GM19238 (cell line): Measurements from ENCODE around the gene WDTC1.

Experiments
- DNase-seq: peaks from one replicate; pipeline ENCODE4 v3.0.0; 2011; ENCODE audit warnings: low spot score; ENCODE audit not compliant: insufficient read length

WDTC1 gene

DNA sequence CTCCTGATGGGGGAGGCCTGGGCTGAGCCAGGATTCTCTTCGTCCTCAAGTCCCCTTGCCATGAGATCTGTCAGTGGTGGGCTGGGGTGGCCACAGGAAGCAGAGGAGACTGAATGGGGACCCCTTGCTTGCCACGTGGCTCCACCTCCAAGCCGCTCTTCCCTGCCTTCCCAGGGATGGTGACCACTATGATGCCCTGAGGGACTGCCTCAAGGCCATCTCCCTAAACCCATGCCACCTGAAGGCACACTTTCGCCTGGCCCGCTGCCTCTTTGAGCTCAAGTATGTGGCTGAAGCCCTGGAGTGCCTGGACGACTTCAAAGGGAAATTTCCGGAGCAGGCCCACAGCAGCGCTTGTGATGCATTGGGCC lies 66.6 kb downstream of the WDTC1 start:
- no peak for DNase-seq

DNA sequence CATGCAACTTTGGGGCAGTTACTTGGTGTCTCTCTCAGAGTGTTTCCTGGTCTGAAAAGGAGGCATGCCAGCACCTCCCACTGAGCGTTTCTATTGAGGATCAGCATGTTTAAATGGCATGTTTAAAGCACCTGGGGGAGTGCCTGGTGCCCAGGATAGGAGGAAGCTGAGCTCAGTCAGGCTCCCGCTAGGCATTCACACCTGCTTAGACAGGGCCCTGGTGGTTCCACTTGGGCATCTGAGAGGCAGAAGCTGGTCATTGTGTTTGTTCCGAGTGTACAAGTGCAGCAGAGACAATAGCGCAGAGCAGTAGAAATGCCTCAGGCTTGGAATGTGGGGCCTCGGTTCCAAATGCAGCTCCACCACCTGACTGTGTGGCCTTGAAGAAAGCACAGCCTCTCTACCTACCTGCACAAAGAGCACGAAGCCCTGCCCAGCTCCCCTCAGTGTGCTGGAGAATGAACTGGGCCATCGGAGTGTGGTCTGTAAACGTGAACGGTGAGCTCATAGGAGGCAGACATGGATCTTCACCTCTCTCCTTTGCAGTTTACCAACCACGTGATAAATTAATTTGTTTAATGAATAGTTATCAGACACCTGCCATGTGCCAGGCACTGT lies 67.3 kb downstream of the WDTC1 start:
- DNase-seq = no peak

DNA sequence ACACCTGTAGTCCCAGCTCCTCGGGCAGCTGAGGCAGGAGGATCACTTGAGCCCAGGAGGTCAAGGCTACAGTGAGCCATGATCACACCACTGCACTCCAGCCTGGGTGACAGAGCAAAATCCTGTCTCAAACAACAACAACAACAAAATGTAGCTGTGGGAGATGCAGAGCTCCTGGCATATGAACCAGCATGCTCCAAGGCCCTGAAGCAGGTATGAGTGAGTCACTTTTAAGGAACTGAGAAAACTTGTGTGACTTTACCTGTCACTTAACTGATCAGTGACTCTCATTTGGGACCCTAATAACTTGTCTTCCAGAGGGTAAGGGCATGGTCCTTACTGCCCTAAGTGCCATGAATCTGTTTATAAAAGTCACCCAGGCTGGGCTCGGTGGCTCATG lies 68.2 kb downstream of the WDTC1 start:
- no peak for DNase-seq

DNA sequence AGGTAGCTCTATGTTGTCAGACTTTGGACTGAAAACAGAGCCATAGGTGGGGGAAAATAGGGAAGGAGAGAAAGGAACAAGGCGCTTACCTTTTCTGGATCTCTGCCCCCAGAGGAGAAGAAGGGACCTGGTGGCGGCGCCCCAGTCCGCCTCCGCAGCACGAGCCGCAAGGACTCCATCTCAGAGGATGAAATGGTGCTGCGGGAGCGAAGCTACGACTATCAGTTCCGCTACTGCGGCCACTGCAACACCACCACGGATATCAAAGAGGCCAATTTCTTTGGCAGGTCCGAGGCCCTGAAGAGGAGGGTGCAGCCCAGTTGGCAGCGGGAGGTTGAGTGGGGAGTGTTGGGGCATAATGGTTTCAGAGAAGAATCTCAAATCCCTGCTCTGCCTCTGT lies 69.1 kb downstream of the WDTC1 start:
- no peak for DNase-seq

DNA sequence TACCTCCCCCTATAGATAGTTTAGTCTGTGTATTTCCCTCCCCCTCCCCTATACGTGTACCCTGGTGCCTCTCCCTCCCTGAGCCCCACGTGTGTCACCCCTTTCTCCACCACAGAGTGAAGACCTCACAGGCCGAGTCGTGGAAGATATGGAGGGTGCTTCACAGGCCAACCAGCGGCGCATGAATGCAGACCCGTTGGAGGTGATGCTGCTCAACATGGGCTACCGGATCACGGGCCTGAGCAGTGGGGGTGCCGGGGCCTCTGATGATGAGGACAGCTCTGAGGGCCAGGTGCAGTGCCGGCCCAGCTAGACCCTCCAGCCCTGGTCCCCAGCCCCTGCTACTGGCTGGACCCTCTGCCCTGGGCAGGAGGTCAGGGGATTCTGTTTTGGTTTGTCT lies 71.6 kb downstream of the WDTC1 start:
- DNase-seq = no peak

DNA sequence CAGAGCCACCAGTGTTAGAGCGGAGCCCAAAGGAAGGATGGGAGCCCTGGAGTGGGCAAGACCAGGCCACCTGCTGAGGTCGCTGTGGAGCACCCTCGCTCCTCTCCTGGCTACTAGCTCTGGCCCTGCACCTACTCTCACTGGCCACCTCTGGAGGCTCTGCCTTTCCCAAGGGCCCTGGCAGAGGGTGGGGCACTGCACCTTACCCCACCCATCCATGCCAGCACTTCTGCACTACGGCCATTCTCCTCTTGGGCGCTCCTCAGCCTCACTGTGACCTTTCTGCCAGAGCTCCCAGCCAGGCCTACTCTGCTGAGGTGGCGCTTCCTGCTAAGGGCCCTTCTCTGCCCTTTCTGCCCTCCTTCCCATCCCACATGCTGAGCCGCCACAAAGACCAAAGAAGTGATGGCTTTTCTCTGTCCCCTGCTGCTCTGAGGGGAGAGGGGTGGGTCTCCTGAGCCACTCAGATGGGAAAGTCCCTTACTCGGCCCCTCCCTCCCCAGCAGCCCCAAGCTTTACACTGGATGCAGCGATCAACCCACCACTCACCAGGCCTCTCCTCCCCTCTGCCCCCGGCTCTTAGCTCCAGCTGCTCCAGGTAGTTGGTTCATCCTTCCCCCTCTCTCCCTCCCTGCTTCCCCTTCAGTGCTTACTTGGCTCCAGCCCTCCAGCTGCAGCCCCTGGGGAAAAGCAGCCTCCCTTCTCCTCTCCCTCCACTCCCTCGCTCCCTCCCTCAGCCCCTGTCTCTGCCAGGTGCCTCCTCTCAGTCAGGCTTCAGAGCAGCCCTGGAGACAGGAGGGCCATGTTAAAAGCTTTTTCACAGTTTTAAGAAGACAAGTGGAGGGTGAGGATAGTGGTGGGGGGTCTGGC lies 72.7 kb downstream of the WDTC1 start:
- DNase-seq = no peak

DNA sequence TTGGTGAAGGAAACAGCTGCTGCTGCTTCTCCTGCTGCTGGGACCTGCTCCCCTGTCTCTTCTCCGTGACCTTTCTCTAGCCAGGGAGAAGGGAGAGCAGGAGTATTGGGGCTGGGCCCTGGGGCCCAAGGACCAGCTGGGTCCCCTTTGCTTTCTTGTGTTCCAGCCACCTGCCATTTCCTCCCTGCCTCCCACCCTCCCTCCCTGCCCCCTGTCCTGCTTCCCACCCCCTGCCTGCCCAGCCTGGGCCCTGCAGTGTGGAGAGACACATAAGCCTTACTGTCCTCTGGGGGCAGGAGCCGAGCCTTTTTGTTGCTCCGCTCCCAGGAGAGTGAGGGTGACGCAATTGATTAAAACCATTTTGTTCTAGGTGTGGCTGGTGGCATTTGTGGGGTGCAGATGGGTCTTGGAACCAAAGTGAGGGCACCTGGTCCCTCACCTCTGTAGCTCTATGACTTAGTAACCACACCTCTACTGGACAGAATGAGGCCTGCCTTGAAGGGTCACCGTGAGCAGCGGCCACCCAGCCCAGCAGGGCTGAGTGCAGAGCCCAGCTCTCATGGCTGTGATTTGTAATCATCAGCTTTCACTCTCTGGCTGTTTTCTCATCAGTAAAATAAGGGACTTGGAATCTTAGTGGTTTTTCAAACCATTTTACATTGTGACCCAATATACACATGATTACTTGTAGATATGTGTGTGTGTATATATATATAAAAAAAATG lies 73.6 kb downstream of the WDTC1 start:
- DNase-seq = no peak

DNA sequence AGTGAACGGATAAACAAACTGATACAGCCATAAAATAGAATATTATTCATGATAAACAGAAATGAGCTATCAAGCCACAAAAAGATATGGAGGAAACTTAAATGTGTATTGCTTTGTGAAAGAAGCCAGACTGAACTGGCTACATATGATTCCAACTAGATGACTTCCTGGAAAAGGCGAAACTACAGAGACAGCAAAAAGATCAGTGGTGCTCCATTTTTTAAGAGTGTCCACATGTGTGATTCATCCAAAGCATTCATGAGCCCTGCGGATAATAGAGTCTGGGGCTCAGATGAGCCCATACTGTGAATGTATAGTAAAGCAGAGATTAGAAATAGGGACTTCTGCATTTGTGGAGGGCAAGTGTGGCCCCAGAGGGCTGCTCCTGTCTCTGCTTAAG lies 79.7 kb downstream of the WDTC1 start:
- DNase-seq = no peak

DNA sequence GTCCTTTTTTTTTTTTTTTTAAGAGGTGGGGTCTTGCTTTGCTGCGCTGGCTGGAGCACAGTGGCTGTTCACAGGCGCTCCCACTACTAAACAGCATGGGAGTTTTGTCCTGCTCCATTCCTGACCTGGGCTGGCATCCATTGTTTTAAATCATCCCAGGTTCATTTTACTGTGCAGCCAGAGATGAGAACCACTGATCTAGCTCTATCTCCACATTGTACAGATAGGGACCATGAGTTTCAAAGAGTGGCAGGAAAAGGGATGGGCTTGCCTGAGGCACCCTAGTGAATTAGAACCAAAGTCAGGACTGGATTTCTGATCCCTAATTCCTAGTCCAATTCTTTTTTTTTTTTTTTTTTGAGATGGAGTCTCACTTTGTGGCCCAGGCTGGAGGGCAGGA lies 80.3 kb downstream of the WDTC1 start:
- no peak for DNase-seq

DNA sequence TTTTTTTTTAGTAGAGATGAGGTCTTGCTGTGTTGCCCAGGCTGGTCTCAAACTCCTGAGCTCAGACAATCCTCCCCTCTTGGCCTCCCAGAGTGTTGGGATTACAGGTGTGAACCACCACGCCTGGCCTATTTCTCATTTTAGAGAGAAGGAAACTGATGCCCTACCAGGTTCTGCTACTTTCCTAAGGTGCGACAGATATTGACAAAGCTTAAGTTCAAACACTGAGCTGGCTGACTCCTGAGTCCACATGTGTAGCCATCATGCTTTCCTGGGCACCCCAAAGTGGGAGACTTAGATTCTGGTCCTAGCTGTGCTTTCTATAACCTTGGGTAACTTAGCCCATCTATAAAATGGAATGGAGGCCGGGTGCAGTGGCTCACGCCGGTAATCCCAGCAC lies 82.4 kb downstream of the WDTC1 start:
- DNase-seq = no peak

DNA sequence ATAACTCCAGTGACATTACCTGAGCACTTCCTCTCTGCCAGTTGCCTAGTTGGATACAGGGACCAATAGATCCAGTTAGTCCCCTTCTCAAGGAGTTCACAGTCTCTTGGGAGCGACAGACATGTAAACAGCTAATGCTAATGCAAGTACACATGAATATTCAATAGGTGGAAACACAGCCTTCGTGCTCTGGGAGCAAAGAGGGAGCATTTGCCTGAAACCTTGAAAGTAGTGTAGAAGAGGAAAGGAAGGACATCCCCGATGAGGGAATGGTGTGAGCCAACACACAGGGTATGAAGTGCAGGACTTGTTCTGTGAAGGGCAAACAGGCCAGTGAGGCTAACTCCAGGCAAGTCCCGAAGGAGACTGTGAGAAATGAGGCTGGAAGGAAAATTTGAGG lies 83.7 kb downstream of the WDTC1 start:
- no peak for DNase-seq

DNA sequence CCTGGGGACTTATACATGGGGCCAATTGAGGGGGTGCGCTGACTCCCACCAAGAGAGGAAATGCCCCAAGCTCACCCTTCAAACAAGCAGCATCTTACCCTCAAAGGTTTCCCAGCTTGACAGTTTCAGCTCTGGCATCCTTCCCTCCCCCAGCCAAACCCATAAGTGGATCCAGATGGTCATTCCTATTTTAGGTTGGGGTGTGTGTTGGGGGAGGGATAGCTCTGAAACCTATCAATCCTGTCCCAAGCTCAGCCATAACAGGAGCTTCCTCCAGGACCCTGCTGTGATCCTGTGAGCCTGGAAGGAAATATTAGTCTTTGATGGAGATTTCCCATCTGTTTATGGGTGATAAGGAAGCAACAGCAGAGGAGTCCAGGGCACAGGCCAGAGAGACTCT lies 84.2 kb downstream of the WDTC1 start:
- no peak for DNase-seq

DNA sequence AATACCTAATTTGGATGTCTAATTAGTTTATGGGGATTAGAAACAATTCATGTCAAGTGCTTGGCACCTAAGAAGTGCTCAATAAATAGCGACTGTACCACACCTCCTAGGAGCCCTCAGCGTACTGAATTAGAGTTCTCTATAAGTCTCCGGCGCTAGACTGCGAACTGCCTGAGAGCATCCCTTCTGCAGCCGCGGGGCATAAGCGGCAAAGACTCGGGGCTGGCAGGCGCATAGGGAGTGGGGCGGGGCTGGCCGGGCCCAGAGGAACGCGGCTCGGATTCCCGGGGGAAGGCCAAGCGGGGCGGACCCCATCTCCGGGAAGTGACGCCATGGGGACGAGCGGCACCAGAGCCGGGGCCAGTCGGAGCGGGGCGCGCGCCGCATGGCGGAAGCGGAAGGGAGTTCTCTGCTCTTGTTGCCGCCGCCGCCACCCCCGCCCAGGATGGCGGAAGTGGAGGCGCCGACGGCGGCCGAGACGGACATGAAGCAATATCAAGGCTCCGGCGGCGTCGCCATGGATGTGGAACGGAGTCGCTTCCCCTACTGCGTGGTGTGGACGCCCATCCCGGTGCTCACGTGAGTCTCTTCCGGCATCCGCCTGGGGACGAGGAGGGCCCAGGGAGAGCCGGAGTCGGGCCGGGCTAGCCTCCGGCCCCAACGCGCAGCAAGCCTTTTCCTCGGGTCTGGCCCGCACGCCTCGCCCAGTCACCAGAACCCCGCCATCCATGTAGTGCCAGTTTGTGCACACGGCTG lies 87.6 kb downstream of the WDTC1 start, which contains the start of gene TMEM222:
TMEM222 (plus strand) TSS at position 351 of the 756 bp plus-strand sequence; CDS start at position 386, 35 bp downstream.
- peak; percentile 98 for DNase-seq

DNA sequence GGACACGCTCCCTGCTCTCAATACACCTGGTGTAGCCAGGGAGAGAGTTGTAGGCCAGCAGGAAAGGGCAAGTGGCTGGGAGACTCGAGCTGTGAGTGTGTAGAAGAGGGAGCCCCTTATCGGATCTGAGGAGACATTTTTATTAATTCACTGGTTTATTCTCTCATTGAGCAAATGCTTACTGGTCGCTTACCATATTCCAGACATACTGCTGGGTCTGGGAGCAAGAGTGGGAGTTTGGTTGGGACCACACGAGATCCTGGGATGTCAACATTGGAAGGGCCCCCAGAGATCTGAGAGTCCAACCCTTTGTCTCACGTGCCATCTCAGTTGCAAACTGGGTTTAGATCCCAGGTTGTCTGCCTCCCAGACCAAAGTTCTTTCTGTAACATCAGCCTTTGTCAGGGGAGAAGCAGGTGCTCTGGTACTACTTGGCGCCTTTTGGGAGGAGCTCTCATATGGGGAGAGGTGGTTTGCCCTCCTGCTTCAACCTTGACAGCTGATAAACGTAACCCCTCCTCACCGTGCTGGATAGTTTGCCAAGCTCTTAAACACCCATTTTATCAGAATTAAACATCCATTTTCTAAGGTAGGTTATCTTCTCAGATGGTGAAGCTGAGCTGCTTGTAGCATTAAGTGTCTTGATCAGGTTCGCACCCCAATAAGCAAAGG lies 88.3 kb downstream of the WDTC1 start:
- DNase-seq = no peak

DNA sequence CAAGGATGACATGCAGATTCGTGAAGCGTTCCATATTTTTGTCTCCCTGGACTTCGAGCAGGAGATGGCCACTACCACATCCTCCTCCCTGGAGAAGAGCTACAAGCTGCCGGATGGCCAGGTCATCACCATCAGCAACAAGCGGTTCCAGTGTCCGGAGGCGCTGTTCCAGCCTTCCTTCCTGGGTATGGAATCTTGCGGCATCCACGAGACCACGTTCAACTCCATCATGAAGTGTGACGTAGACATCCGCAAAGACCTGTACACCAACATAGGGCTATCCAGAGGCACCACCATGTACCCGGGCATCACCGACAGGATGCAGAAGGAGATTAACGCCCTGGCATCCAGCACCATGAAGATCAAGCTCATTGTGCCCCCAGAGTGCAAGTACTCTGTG lies 90.9 kb downstream of the WDTC1 start:
- no peak for DNase-seq

DNA sequence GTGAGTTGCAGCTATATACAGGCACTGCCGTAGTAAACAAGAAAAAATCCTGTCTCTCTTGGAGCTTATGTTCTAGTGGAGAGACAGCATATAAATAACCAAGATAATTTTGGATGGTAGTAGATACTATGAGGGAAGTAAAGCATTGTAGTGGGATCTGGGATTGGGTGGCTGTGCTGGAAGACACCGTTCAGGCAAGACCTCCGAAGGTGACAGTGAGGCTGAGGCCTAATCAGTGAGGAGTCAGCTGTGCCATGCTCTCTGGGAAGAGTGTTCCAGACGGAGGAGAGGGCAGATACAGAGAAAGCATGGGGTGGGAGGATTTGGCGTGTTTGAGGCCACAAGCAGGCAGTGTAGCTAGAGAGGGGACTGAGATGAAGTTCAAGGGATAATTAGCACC lies 93.5 kb downstream of the WDTC1 start:
- no peak for DNase-seq

DNA sequence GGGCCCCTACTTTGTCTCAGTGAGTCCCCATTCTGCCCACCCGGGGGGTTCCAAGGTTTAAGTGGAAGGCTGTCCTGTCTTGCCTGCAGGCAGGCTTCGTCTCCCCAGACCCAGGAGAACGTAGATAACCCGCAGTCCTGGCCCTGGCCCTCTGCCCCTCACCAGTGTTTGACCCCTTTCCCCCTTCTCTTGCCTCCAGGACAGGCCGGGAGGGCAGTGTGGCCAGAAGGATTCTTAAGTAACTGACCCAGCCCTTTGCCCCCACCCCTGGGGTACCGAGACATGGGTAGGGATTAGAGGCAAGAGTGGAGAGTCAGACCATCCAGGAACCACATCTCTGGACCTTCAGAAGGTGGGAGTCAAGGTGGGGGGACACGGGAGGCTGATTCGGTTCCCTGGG lies 96.4 kb downstream of the WDTC1 start:
- DNase-seq = no peak

DNA sequence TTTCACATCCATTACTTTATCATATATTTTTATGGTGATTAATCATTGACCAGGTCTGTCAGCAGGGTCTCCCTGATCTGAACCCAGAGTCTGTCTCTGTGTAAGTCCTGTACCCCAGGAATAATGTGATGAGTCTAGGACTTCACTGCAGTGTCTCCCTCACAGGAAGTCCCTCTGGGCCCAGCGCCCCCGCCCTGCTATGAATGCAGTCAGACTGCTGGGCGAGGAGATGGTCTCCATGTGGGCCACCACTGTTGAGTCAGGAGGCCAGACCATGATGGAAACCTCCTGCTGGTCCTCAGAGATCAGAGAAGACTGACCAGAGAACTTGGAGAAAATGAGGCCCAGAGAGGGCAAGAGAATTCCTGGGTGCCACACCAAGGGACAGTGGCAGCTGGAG lies 97.0 kb downstream of the WDTC1 start:
- no peak for DNase-seq

DNA sequence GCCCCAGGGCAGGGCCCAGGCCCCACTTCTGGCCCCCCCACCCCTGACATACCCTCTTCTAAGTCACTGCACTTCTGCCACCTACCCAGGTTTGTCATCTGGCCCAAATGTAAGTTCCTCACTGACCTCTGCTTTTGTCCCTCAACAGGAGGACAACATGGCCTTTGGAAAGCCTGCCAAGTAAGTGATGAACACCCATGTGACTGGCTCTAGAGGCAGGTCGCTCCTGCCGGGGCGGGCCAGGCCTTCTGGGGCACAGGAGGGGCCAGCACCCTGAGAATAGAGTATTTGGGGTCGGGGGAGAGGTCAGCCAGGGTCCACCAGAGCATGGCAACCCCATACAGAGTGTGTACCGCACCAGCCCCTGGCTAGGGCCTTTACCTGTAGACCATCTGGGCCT lies 97.5 kb downstream of the WDTC1 start:
- DNase-seq = no peak

DNA sequence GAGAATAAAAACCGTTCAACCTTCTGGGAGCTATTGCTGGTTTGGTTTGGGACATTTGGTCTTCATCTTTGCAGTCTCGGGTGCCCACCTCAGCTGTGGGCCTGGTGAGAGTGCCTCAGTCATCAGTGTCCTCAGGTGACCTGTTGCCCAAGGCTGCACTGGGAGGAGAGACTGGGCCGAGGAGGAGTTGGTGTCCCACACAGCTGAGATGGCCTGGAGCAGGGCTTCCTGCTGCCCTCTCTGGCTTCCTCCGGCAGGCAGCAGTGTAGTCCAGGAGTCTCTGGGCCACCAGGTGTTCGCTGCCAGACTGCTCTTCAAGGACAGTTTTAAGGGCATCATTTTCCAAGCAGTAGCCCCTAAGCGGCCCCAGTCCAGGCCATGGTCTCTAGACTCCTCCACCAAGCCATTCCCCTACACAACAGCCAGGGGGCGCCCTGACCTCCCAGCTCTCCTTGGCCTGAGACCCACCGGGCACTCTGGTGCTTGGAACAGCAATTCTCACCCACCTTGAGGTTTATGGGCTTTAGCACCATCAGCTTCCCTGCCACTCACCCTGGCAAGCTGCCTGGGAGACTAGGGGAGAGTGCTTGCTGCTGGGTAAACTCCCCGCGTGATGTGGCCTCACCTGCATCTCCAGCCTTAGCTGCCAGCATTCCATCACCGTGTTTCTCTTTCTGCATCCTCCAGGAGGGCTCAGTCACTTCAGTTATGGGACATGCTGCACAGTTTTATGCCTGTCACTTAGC lies 98.3 kb downstream of the WDTC1 start:
- DNase-seq = peak; percentile 61
